ENCODE data around the gene VAMP8.
"Not testable (repeated sequence)": the region's sequence is repeated elsewhere in the genome, so short reads cannot be mapped to it uniquely, and the experiment has no call there.

Gene VAMP8

DNA sequence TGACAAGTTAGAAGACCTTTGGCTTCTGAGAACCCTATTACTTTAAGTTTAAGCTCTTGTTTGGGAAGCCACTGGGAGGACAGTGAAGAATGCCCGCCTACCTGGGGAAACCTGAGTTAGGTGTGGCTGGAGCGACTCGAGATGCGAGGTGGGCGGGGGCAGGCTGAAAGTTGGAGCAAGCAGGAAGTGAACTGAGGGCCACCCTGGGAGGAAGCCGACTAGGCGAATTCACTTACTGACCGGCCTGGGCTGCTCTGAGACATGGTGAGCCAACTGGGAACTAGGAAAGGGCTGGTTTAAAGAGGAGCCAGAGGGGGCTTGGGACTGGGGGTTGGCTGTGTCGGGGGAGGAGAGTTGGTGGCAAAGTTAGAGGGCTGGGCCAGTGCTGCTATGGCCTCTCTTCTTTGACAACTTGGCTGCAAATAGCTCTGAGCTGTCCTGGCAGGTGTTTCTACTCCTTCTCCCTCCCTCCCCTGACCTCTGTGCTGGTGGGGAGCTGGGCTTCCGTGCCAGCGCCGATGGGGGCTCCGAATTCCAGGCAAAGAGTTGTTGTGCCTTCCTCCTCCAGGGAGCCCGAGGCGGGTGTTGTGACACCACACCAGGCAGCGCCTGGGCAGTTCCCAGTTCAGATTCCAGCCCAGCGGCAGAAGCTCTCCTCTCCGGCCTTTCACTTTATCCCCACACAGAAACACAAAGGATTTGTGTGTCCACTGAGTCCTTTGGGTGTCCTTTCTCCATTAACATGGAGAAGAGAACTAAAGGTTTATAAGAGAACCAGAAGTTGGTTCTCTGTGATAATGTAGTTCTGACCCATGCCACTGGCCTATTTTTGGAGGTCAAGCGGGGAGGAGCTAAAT, at the start of gene VAMP8:
VAMP8 (plus strand) TSS at position 201 of the 857 bp plus-strand sequence; CDS start at position 262, 61 bp downstream.
- DNase-seq (ENCODE audit: low read depth in 2 of 2, low spot score in 1 of 2) = no peak

DNA sequence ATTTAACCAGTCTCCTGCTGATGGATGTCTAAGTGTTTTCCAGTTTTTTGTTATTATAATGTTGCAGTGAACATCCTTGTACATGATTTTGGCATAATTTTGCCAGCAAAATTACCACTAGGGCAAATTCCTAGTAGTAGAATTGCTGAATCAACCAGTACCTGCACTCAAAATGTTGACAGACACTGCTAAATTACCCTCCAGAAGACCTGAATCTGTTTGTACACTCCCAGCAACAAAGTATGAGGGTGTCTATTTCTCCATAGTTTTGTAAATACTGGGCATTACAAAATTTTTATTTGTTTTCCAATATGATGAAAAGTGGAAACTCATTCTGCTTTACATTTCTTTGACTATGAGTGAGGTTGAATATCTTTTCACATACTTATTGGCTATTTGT, 49.6 kb upstream of the VAMP8 start:
- no peak for DNase-seq (ENCODE audit: low read depth in 2 of 2, low spot score in 1 of 2)

DNA sequence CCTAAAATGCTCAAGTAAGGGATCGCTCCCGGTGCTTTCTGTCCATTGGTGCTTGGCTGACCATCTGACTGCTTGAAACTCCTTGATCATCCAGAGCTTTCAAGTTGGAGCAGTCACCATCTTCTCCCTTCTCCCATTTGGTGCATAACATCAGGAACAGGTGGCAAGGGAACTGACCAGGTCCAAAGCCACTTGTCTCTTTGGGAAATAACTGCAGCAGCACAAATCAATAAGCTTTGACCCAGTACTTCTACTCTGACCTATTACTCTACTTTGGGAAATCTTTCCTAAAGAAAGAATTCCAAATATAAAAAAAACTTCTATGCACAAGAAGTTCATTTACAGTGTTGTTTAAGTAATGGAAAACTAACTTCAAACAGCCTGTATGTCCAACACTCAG, 49.0 kb upstream of the VAMP8 start:
- no peak for DNase-seq (ENCODE audit: low read depth in 2 of 2, low spot score in 1 of 2)

- DNase-seq (ENCODE audit: low read depth in 2 of 2, low spot score in 1 of 2) = no peak
These were observed 47.6 kb upstream of the VAMP8 start for GRCh38 chr2:85529809-85530208.

GRCh38 chr2:85531589-85531988, 45.8 kb upstream of the VAMP8 start:
- DNase-seq (ENCODE audit: low read depth in 2 of 2, low spot score in 1 of 2) = no peak

GRCh38 chr2:85534099-85534498, 43.3 kb upstream of the VAMP8 start:
- DNase-seq (ENCODE audit: low read depth in 2 of 2, low spot score in 1 of 2) = no peak

DNA sequence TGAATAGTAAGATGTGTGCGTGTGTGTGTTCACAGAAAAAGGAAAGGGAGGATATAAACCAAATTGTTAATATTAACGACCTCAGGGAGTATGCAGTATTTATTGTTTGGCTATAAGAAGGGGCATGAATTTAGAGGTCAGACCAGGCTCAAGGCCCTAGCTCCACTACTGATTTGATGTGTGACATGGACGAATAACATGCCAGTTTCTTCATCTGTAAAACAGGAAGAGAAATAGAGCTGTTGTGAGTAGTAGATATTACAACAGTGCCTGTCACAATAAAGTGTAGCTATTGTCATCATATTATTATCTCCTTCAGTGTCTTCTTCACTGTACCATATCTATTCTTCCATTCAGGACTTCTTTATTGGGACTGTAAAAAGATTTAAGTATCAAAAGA, 42.5 kb upstream of the VAMP8 start:
- DNase-seq (ENCODE audit: low read depth in 2 of 2, low spot score in 1 of 2) = no peak

DNA sequence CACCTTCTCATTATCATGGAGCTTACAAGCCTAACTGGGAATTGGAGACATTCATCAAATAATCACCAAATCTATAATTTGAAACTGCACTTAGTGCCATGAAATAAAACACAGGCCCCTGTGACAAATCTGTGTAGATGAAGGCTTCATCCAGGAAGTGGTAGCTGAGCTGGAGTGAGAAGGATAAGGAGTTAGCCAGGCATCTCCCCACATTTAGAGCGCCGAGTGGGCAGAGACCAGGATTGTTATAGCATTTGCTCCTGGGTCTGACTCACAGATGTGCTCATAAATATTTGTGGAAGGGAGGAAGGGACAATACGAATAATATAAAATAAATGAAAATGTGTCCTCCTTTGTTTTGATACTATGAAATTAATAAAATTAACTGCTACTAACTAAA, 40.9 kb upstream of the VAMP8 start:
- no peak for DNase-seq (ENCODE audit: low read depth in 2 of 2, low spot score in 1 of 2)

DNA sequence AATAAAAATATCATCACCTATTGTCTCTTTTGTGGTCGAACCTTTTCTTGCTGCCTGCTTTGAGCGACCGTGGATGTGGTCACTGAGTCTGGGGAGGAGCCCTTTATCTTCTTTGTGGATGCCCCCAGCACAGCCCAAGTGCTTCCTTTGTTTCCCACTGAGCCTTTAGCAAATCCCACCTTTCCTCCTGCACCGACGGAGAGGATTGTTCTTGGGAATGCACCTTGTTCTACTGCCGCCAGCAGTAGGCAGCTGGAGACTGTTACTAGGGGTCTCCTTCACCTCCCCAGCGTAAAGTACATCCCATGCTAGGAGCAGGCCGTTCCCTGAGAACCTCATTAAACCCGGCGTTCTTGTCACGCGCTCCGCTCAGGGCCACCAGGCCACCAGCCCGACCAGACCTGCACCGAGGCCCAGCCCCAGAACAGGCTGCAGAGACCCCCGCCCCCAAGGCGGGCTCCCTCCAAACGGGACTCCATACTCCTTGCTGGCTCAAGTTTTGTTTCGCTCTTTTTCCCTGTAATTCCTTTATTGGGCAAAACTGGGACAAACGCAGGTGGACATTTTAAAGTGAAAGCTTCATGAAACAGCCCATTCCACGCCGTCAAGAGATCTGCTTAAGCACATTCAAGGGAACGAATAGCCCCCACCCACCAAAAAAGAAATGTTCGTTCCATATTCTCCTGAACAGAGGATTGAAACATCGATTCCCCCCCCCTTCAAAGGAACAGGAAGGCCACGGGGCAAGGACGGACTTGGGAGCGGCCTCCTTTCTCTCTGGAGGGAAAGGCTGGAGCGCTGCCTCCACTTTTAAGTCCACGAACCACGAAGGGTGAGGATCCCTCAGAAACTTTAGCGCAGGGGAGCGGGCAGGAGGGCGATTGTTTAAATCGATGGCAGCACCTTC, 39.5 kb upstream of the VAMP8 start:
- DNase-seq (ENCODE audit: low read depth in 2 of 2, low spot score in 1 of 2) = no peak

GRCh38 chr2:85538507-85539360, 38.7 kb upstream of the VAMP8 start, which contains the start of gene MAT2A:
MAT2A (plus strand) TSS chr2:85539168; CDS start chr2:85539288, 120 bp downstream.
- peak; percentile 74 to 78 for DNase-seq (ENCODE audit: low read depth in 2 of 2, low spot score in 1 of 2)

DNA sequence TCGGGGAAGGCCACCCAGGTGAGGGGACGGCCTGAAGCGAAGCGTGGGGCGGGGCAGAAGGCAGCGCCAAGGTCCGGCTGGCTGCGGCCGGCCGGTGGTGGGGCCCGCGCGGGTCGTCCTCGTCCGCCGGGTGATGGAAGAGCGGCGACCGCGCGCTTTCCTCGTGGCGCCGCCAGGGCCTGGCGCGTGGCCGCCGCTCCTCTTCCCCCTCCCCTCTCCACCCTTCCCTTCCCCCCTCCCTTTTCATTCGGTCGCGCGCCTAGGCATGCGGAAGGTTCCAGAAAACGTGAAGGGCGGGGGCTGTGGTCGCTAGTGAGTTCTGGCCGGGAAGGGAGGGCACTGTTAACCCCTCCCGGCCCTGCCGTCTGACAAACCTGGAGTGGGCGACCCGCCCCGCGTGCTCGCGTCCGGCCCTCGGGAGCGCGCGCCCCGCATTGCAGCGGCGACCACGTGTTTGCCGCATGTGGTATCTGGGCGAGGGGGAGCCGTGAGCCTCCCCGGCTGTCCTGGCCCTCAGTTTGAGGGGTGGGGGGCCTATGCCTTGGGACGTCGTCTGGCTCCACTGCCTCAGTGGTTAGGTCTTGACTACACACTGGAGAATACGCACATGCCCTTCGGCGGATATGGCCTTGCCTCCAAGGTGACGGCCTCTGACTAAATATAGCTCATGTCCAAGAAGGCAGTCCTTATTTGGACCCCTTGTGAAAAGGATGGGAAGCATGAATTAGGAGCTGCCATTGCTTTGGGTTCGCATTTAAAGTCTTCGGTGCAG, 37.8 kb upstream of the VAMP8 start:
- DNase-seq (ENCODE audit: low read depth in 2 of 2, low spot score in 1 of 2) = peak; percentile 38 to 42

DNA sequence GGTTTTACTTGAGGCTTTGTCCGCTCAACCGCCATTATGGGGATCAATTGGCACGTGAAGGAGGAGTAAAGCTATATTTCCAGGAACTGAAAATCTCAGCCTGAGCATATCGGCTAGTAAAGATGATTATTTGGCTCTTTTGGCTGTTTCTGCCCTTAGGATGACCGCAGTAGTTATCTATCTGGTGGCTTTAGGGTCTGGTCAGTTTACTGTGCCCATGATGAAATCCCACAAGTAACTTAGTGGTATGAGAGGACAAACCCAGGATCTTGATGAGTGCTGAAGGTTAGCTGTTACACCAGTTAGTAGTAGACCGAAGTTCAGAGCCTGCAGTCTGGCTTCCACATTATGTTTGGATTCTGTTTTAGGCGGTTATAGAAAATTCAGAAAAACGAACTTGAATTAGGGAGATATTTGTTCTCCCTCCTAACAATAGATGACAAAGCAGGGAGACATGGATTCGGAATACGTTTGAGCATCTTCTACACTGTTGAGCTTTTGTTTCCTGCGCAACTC, 37.2 kb upstream of the VAMP8 start:
- DNase-seq (ENCODE audit: low read depth in 2 of 2, low spot score in 1 of 2) = no peak

- no peak for DNase-seq (ENCODE audit: low read depth in 2 of 2, low spot score in 1 of 2)
These were observed 36.1 kb upstream of the VAMP8 start for GRCh38 chr2:85541262-85541661.

GRCh38 chr2:85541753-85542457, 35.5 kb upstream of the VAMP8 start:
- DNase-seq (ENCODE audit: low read depth in 2 of 2, low spot score in 1 of 2) = no peak

GRCh38 chr2:85542777-85543176, 34.6 kb upstream of the VAMP8 start:
- no peak for DNase-seq (ENCODE audit: low read depth in 2 of 2, low spot score in 1 of 2)

DNA sequence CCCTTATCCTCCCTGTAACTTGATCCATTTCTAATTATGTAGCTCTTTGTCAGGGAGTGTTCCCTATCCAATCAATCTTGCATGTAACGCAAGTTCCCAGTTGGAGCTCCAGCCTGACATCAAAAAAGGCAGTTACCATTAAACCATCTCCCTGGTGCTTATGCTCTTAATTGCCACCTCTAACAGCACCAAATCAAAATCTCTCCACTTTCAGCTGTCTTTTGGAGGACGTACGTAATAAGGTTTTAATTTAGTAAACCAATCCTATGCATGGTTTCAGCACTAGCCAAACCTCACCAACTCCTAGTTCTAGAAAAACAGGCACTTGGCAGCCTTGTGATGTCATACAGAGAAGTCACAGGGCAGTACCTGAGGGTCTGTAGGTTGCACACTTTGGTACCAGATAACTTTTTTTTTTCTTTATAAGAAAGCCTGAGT, 33.1 kb upstream of the VAMP8 start:
- DNase-seq (ENCODE audit: low read depth in 2 of 2, low spot score in 1 of 2) = not testable (repeated sequence)

DNA sequence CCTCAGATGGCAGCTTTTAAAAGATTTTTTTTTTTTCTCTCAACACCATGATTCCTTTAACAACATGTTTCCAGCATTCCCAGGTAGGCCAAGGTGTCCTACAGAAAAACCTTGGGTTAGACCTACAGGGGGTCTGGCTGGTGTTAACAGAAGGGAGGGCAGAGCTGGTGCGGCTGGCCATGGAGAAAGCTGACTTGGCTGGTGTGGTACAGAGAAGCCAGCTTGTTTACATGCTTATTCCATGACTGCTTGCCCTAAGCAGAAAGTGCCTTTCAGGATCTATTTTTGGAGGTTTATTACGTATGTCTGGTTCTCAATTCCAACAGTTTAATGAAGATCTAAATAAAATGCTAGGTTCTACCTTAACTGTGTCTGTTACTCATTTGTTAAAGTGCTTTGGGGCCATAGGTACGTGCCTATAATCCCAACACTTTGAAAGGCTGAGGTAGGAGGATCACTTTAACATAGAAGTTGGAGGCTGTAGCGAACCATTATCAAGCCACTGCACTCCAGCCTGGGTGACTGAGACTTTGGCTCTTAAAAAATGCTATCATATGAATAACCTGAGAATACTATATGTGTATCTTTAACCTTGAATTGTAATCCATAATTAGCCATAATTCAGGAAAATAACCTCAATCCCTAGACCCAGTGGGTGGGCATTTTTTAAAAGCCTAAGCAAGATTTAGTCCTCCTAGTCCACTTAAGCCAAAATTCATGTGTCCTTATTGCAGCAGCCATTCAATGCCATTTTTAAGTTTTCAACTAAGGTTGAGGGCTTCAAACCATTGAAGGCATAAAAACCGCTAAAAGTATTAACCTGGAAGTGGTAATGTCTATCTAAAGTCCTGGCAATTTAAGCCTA, 32.2 kb upstream of the VAMP8 start:
- DNase-seq (ENCODE audit: low read depth in 2 of 2, low spot score in 1 of 2) = not testable (repeated sequence)

GRCh38 chr2:85545780-85546240, 31.6 kb upstream of the VAMP8 start:
- no peak for DNase-seq (ENCODE audit: low read depth in 2 of 2, low spot score in 1 of 2)

All from stimulated activated CD8-positive, alpha-beta memory T cell treated with anti-CD3 and anti-CD28 coated beads, Interleukin-4, amount 100 ng/mL, for 1 hour (primary cell).